ENCODE data around the gene PICK1. TPM values are rescaled to one million over a fixed set of nuclear protein-coding genes. Genes with fewer than 3 reads are reported as not detected.

PICK1 gene
- polyA plus RNA-seq, 1 donor from 2014 or later, result 101 TPM

DNA sequence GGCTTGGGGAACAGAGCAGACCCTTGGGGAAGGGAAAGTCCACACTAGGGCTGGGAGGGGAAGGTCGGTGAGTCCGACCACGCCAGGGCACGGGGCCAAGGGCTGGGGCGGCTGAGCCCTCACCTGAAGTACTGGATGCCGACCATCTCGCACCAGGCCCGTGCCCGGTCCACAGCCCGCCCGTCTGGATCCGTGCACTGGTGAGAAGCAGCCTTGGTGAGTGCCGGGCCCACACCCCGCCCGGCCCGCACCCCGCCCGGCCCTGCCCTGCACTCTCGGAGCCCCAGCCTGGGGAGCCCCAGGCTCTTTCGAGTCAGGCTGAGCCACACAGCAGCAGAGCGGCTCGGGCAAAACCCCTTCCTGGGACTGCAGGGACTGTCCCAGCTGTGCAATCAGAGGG lies 55.2 kb downstream of the PICK1 start:
- no peak overlapping the region for H3K9ac ChIP-seq (ENCODE audit: low read length)
- H4K20me1 ChIP-seq (ENCODE audit: insufficient read depth), result no peaks in the 10 kb centered on the region
- TF ChIP-seq EZH2 (IDR thresholded peaks at IDR 0.05; ENCODE audit: borderline replicate concordance, insufficient read depth, low read length, poor library complexity, severe bottlenecking) (no peak), EP300 (conservative IDR thresholded peaks at IDR 0.05; ENCODE audit: poor library complexity, severe bottlenecking) (no peak), SMC3 (conservative IDR thresholded peaks at IDR 0.05; ENCODE audit: poor library complexity) (no peak), RAD21 (conservative IDR thresholded peaks at IDR 0.05) (no peak), POLR2AphosphoS5 (IDR thresholded peaks at IDR 0.05) (no peak), TAF1 (IDR thresholded peaks at IDR 0.05; ENCODE audit: low read depth) (no peak), MXI1 (conservative IDR thresholded peaks at IDR 0.05; ENCODE audit: poor library complexity, severe bottlenecking) (no peak), REST (IDR thresholded peaks at IDR 0.05; ENCODE audit: borderline replicate concordance) (no peak)
- TF ChIP-seq, protein P1, sequence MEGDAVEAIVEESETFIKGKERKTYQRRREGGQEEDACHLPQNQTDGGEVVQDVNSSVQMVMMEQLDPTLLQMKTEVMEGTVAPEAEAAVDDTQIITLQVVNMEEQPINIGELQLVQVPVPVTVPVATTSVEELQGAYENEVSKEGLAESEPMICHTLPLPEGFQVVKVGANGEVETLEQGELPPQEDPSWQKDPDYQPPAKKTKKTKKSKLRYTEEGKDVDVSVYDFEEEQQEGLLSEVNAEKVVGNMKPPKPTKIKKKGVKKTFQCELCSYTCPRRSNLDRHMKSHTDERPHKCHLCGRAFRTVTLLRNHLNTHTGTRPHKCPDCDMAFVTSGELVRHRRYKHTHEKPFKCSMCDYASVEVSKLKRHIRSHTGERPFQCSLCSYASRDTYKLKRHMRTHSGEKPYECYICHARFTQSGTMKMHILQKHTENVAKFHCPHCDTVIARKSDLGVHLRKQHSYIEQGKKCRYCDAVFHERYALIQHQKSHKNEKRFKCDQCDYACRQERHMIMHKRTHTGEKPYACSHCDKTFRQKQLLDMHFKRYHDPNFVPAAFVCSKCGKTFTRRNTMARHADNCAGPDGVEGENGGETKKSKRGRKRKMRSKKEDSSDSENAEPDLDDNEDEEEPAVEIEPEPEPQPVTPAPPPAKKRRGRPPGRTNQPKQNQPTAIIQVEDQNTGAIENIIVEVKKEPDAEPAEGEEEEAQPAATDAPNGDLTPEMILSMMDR (IDR thresholded peaks at IDR 0.05; ENCODE audit: poor library complexity, severe bottlenecking), result no peak
- H3K9me2 ChIP-seq (ENCODE audit: insufficient read depth, low read length), result no peaks in the 10 kb centered on the region
- no peaks in the 10 kb centered on the region for H3F3A ChIP-seq (ENCODE audit: insufficient read depth, low read length, poor library complexity, severe bottlenecking)
- no peaks in the 10 kb centered on the region for H3K27me3 ChIP-seq (ENCODE audit: insufficient read depth, low read depth, low read length)
- H3K4me2 ChIP-seq (ENCODE audit: low read length), result no peak overlapping the region
- no peak overlapping the region for H2AFZ ChIP-seq (ENCODE audit: low read depth, low read length)
- no peaks in the 10 kb centered on the region for H3K9me3 ChIP-seq (ENCODE audit: low read length)
- H3K27ac ChIP-seq (ENCODE audit: low read length), result no peak overlapping the region
- no peaks in the 10 kb centered on the region for H3K79me2 ChIP-seq (replicated peaks; ENCODE audit: insufficient read depth, low read length)
- no peaks in the 10 kb centered on the region for H3K36me3 ChIP-seq (ENCODE audit: insufficient read depth, low read length)
- no peak overlapping the region for H3K4me3 ChIP-seq (ENCODE audit: low read length)

GRCh38 chr22:38114484-38115398 lies 57.5 kb downstream of the PICK1 start:
- Histone ChIP-seq H3K9me2 (ENCODE audit: insufficient read depth, low read length) (no peaks in the 10 kb centered on the region), H3K27me3 (ENCODE audit: insufficient read depth, low read depth, low read length) (no peaks in the 10 kb centered on the region), H2AFZ (ENCODE audit: low read depth, low read length) (no peak overlapping the region), H3K36me3 (ENCODE audit: insufficient read depth, low read length) (no peaks in the 10 kb centered on the region), H3F3A (ENCODE audit: insufficient read depth, low read length, poor library complexity, severe bottlenecking) (no peaks in the 10 kb centered on the region), H3K9ac (ENCODE audit: low read length) (no peak overlapping the region), H3K4me2 (ENCODE audit: low read length) (no peak overlapping the region), H4K20me1 (ENCODE audit: insufficient read depth) (no peaks in the 10 kb centered on the region), H3K27ac (ENCODE audit: low read length) (no peak overlapping the region), H3K9me3 (ENCODE audit: low read length) (no peaks in the 10 kb centered on the region), H3K4me3 (ENCODE audit: low read length) (no peak overlapping the region), H3K79me2 (replicated peaks; ENCODE audit: insufficient read depth, low read length) (no peaks in the 10 kb centered on the region)
- peak; percentile 65 for TF ChIP-seq RAD21 (conservative IDR thresholded peaks at IDR 0.05)
- TF ChIP-seq MXI1 (conservative IDR thresholded peaks at IDR 0.05; ENCODE audit: poor library complexity, severe bottlenecking), result no peak
- no peak for TF ChIP-seq EZH2 (IDR thresholded peaks at IDR 0.05; ENCODE audit: borderline replicate concordance, insufficient read depth, low read length, poor library complexity, severe bottlenecking)
- TF ChIP-seq, protein P1 (IDR thresholded peaks at IDR 0.05; ENCODE audit: poor library complexity, severe bottlenecking), result peak; percentile 81
- TF ChIP-seq SMC3 (conservative IDR thresholded peaks at IDR 0.05; ENCODE audit: poor library complexity), result peak; percentile 74
